Keratinocyte (primary cell): ENCODE data around the gene GTPBP1.

Experiments used
- CTCF ChIP-seq, 3 experiments: IDR thresholded peaks in 1 of 3; conservative IDR thresholded peaks in 1 of 3; optimal IDR thresholded peaks in 1 of 3; 2 replicates in 2 of 3; 3 replicates in 1 of 3; pipeline versions ENCODE3 to v1.5.1; 2011; ENCODE audit warnings: low read length in 3 of 3, mild to moderate bottlenecking in 3 of 3, moderate library complexity in 2 of 3, control low read depth in 1 of 3, inconsistent platforms in 1 of 3; ENCODE audit not compliant: insufficient read depth in 2 of 3; ENCODE audit errors: extremely low read depth in 1 of 3
- EZH2 ChIP-seq: IDR thresholded peaks from one replicate; pipeline ENCODE4 v1.6.1; 2012; ENCODE audit warnings: inconsistent platforms, mild to moderate bottlenecking, low read length, moderate library complexity

- no peak for TF ChIP-seq CTCF (optimal IDR thresholded peaks at IDR 0.05 in 1 of 3, IDR thresholded peaks at IDR 0.05 in 1 of 3, conservative IDR thresholded peaks at IDR 0.05 in 1 of 3; ENCODE audit: extremely low read depth in 1 of 3, insufficient read depth in 2 of 3, low read length in 3 of 3)
- no peak for TF ChIP-seq EZH2
These were observed 11.1 kb downstream of the GTPBP1 start for GRCh38 chr22:38716826-38717225.
